Measurements from ENCODE around the gene S100B. TPM values are rescaled to one million over a fixed set of nuclear protein-coding genes. Genes with fewer than 3 reads are reported as not detected.

The S100B gene
- total RNA-seq = 1,180 TPM

GRCh38 chr21:46604975-46605766, at the start of gene S100B:
S100B (minus strand) TSS chr21:46605082; CDS start chr21:46602415, 2,667 bp downstream.
- intact Hi-C loops (cut with DNase I) = no loop called here
- ATAC-seq (peak; percentile 95), DNase-seq (ENCODE audit: low spot score) (peak; percentile 82)

- intact Hi-C loops (cut with DNase I) = no loop called here
- ATAC-seq (no peak), DNase-seq (ENCODE audit: low spot score) (no peak)
Observed at GRCh38 chr21:46651121-46651520, 46.2 kb upstream of the S100B start.

GRCh38 chr21:46650476-46651098, 45.7 kb upstream of the S100B start:
- intact Hi-C loops (cut with DNase I) = no loop called here
- DNase-seq (ENCODE audit: low spot score) = no peak
- ATAC-seq = peak; percentile 51

- DNase-seq (ENCODE audit: low spot score) (no peak), ATAC-seq (no peak)
- intact Hi-C loops (cut with DNase I) = no loop called here
Observed at GRCh38 chr21:46649356-46649755, 44.5 kb upstream of the S100B start.

DNA sequence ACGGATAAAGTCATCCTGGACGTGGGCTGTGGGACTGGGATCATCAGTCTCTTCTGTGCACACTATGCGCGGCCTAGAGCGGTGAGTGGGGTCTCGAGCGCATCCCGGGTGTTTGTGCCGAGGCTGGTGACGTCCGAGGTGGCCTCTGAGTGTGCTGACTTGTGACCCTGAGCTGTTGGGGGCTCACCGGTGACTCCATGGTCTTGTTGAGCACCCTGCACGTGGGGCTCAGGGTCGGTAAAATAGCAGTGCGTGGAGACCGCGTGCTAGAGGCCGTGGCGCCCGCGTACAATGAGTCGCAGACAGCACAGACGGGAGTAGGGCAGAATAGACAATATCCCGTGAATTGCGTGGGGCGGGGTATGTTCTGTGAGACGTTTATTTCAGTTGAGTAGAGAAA, 43.7 kb upstream of the S100B start:
- intact Hi-C loops (cut with DNase I) = no loop called here
- no peak for ATAC-seq
- no peak for DNase-seq (ENCODE audit: low spot score)

DNA sequence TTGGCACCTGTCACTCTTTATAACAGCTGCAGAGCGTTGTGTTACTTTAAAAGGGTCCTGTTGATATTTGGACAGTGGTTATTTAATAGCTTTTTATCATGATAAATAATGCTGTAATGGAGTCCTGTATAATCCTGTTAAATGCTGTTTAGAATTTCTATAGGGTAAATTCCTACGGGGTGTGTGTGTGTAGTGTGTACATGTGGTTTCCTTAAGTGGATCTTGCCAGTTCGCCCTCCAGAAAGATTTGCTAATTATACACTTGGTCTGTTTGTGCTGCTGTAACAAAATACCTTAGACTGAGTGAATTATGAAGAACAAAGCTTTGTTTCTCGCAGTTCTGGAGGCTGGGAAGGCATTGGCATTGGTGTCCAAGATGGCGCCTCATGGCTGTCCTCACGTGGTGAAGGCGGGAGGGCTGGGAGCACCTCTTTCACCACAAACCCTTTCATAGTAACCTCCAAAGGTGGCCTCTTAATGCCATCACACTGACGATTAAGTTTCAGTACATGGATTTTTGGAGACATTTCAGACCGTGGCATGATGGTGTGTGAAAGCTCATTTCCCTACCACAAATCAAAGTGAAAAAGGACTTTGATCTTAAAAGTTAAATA, 41.8 kb upstream of the S100B start:
- DNase-seq (ENCODE audit: low spot score) (no peak), ATAC-seq (no peak)
- intact Hi-C loops (cut with DNase I) = no loop called here

DNA sequence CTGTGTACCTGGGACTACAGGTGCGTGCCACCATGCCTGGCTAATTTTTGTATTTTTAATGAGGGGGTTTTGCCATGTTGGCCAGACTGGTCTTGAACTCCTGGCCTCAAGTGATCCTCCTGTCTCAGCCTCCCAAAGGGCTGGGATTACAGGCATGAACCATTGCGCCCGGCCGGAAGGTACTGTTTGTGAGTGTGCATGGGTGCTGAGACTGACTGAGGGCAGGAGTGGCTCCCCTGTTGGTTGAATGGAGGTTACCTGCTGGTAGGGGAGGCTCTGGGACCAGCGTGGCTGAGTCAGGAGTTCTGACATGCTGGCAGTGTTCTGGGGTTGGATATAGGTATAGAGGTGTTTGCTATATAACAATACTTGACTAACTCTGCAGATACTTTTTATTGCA, 41.0 kb upstream of the S100B start:
- no peak for ATAC-seq
- intact Hi-C loops (cut with DNase I) = no loop called here
- no peak for DNase-seq (ENCODE audit: low spot score)

- intact Hi-C loops (cut with DNase I) = no loop called here
- DNase-seq (ENCODE audit: low spot score) (no peak), ATAC-seq (no peak)
Observed at GRCh38 chr21:46643379-46644177, 38.7 kb upstream of the S100B start.

GRCh38 chr21:46641656-46642055, 36.8 kb upstream of the S100B start:
- peak; percentile 47 for ATAC-seq
- no peak for DNase-seq (ENCODE audit: low spot score)
- intact Hi-C loops (cut with DNase I) = no loop called here

DNA sequence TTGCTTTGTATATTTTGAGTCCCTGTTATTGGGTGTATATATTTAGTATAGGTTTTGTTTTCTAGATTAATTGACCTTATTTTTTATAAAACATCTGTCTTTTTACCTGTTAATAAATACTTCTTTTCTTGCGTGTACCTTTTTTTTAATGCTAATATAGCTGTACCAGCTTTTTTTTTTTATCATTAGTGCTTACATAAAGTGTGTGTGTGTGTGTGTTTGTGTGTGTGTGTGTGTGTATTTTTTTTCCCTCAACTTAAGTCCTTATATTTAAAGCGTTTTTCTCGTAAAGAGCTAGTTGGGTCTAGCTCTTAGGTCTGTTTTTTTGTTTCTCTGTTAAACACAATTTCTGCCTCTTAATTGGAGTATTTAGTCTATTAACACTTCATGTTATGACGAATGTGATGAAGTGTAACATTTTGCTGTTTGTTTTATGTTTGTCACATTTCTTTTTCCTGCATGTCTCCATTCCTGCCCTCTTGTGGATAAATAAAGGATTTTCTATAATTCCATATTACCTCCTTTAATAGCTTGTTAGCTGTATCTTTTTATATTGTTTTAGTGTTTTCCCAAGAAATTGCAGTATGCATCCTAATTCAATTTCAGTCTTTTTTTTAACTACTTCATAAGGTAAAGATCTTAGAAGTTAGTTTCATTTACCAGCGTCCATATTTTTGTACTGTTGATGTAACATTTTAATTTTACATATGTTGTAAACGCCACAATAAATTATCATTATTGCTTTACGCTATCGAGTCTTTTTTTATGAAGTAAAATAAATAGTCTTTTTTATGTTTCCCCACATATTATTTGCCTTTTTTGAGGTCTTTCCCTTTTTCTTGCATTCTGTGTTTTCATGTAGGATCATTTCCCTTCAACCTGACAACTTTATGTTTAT, 34.9 kb upstream of the S100B start:
- ATAC-seq = no peak
- intact Hi-C loops (cut with DNase I) = no loop called here
- DNase-seq (ENCODE audit: low spot score) = no peak

- DNase-seq (ENCODE audit: low spot score) = no peak
- intact Hi-C loops (cut with DNase I) = loop anchor here (2.0 kb wide), 1 partner anchor 37 kb away; no protein-coding TSS in a partner anchor
- no peak for ATAC-seq
Observed at GRCh38 chr21:46637952-46638746, 33.3 kb upstream of the S100B start.

- DNase-seq (ENCODE audit: low spot score) = no peak
- no peak for ATAC-seq
- intact Hi-C loops (cut with DNase I) = loop anchor here (2.0 kb wide), 1 partner anchor 36 kb away; no protein-coding TSS in a partner anchor
Observed at GRCh38 chr21:46636550-46637285, 31.8 kb upstream of the S100B start.

- DNase-seq (ENCODE audit: low spot score) (no peak), ATAC-seq (no peak)
- intact Hi-C loops (cut with DNase I) = loop anchor here (2.0 kb wide), 1 partner anchor 35 kb away; no protein-coding TSS in a partner anchor
Observed at GRCh38 chr21:46636181-46636512, 31.3 kb upstream of the S100B start.

DNA sequence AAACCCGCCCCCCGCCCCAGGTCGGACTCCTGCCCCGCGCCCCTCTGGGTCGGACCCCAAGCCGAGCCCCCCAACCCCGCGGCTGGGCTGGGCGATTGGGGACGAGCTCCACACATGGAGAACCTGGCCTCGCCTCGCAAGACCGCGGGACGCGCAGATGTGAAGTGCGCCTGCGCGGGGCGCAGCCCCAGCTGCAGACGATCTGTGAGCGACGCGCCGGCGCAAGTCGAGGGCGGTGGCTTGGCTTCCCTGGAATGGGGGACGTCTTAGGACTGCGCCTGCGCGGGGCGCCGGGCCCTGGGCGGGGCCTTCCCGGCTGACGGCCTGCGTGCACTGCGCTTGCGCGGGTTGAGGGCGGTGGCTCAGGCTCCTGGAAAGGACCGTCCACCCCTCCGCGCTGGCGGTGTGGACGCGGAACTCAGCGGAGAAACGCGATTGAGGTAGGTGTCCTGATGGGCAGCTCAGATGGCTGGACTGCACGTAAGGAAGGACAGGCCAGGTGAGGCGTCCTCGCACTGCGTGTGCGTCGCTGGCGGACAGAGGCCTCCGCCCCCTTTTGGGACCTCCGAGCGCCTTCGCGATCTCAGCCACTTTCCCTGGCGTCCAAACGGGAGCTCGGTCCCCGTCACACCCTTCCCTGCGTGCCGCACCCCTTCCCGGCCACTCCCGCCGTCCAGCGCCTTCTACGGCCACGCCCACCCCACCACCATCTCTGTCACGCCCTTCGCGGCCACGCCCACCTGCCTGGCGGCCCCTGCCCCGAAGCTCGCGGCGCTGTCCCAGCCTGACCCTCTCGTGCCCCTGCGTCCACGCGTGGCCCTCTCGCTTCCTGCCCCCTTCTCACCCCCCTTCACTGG, 30.7 kb upstream of the S100B start, which contains the start of gene PRMT2:
Gene PRMT2, plus strand, starts transcription at position 351 of the 857 bp plus-strand sequence. CDS start 1,278 bp downstream, outside the sequence.
- ATAC-seq (peak; percentile 98), DNase-seq (ENCODE audit: low spot score) (peak; percentile 99)
- intact Hi-C loops (cut with DNase I) = loop anchor here (2.0 kb wide), 1 partner anchor 35 kb away; no protein-coding TSS in a partner anchor

- peak; percentile 84 for ATAC-seq
- peak; percentile 87 for DNase-seq (ENCODE audit: low spot score)
- intact Hi-C loops (cut with DNase I) = no loop called here
Observed at GRCh38 chr21:46634966-46635323, 30.1 kb upstream of the S100B start.

DNA sequence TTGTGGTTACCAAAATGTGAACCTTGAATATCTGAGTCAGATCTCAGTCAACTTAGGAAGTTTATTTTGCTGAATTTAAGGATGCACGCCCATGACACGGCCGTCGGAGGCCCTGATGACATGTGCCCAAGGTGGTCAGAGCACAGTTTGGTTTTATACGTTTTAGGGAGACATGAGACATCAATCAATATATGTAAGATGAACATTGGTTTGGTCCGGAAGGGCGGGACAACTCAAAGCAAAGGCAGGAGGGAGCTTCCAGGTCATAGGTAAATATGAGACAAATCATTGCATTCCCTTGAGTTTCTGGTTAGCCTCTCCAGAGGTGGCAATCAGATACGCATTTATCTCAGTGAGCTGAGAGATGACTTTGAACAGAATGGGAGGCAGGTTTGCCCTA, 29.5 kb upstream of the S100B start:
- intact Hi-C loops (cut with DNase I) = no loop called here
- DNase-seq (ENCODE audit: low spot score) (no peak), ATAC-seq (no peak)
